Measurements from ENCODE around the gene NTRK3.

DNA sequence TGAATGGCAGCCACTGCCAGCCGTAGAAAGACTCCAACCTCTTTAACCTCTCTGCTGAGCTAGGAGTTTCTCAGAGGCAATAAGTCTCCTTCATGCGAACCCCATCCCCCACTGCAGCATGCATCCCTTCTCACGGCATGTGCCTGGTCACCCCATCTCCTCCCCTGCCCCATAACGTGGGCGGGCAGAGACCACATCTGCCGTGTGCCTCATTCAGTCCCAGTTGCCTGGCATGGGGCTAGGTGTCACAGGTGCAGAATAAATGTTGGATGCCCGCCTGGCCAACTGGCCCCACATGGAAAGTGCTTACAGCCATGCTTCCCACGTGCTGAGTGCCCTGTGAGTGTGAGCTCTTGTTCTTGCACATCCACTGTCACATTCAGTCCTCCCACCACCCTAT lies 43.5 kb upstream of the NTRK3 start:
- TF ChIP-seq POLR2A (IDR thresholded peaks at IDR 0.05; ENCODE audit: low read length), result no peak
- no peak for TF ChIP-seq GATA1 (IDR thresholded peaks at IDR 0.05; ENCODE audit: low read depth, low read length)

All from erythroblast (primary cell).